Osteoblast (primary cell): ENCODE data around the gene STIP1. TPM values are rescaled to one million over a fixed set of nuclear protein-coding genes. Genes with fewer than 3 reads are reported as not detected.
"Not testable (repeated sequence)": the region's sequence is repeated elsewhere in the genome, so short reads cannot be mapped to it uniquely, and the experiment has no call there.

Source experiments
- DNase-seq: peaks from one replicate; pipeline ENCODE4 v3.0.0; 2011; ENCODE audit warnings: low spot score, mixed read lengths; ENCODE audit not compliant: insufficient read length; ENCODE audit errors: missing footprints
- H2AFZ ChIP-seq: 2 replicates; pipeline ENCODE4 v1.6.0; 2011; ENCODE audit warnings: mild to moderate bottlenecking, low read length
- H3K27ac ChIP-seq: 2 replicates; pipeline ENCODE4 v1.5.1; 2011; ENCODE audit warnings: mild to moderate bottlenecking, low read depth, low read length, moderate library complexity
- H3K27me3 ChIP-seq: 2 replicates; pipeline ENCODE4 v1.6.0; 2012; ENCODE audit warnings: mild to moderate bottlenecking, control low read depth, inconsistent platforms, low read length, moderate library complexity; ENCODE audit not compliant: insufficient read depth
- H3K36me3 ChIP-seq: 2 replicates; pipeline ENCODE4 v1.5.1; 2011; ENCODE audit warnings: mild to moderate bottlenecking, low read length, control low read depth, moderate library complexity; ENCODE audit not compliant: insufficient read depth
- H3K4me1 ChIP-seq: 2 replicates; pipeline ENCODE4 v1.5.1; 2011; ENCODE audit warnings: mild to moderate bottlenecking, low read length, control low read depth, moderate library complexity; ENCODE audit not compliant: insufficient read depth
- H3K4me2 ChIP-seq: 2 replicates; pipeline ENCODE4 v1.6.0; 2011; ENCODE audit warnings: mild to moderate bottlenecking, low read length; ENCODE audit not compliant: insufficient read depth
- H3K4me3 ChIP-seq: fragments of 200-600 bp; sonication (generic); 3 replicates; pipeline ENCODE4 v1.5.1; 2012; ENCODE audit warnings: mild to moderate bottlenecking, low read length, inconsistent platforms; ENCODE audit not compliant: insufficient read depth
- H3K79me2 ChIP-seq: 2 replicates; pipeline ENCODE4 v1.6.0; 2012; ENCODE audit warnings: mild to moderate bottlenecking, low read length, control low read depth, inconsistent platforms; ENCODE audit not compliant: insufficient read depth
- H3K9me3 ChIP-seq: 2 replicates; pipeline ENCODE4 v1.5.1; 2011; ENCODE audit warnings: low read depth, low read length, control low read depth
- H4K20me1 ChIP-seq: 2 replicates; pipeline ENCODE4 v1.6.0; 2012; ENCODE audit warnings: mild to moderate bottlenecking, low read length, control low read depth; ENCODE audit not compliant: insufficient read depth
- CTCF ChIP-seq: IDR thresholded peaks from 2 replicates; pipeline ENCODE4 v1.5.1; 2011; ENCODE audit warnings: mild to moderate bottlenecking, low read depth, low read length, moderate library complexity; ENCODE audit errors: extremely low read depth
- total RNA-seq: library from RNA; depleted of rRNA; stranded (reverse); fragments of >200 nt; gene quantifications from 2 replicates; pipeline ENCODE4 v1.2.3, GENCODE V29; 2012

The STIP1 gene
- total RNA-seq, 1 donor: 94.5 TPM

DNA sequence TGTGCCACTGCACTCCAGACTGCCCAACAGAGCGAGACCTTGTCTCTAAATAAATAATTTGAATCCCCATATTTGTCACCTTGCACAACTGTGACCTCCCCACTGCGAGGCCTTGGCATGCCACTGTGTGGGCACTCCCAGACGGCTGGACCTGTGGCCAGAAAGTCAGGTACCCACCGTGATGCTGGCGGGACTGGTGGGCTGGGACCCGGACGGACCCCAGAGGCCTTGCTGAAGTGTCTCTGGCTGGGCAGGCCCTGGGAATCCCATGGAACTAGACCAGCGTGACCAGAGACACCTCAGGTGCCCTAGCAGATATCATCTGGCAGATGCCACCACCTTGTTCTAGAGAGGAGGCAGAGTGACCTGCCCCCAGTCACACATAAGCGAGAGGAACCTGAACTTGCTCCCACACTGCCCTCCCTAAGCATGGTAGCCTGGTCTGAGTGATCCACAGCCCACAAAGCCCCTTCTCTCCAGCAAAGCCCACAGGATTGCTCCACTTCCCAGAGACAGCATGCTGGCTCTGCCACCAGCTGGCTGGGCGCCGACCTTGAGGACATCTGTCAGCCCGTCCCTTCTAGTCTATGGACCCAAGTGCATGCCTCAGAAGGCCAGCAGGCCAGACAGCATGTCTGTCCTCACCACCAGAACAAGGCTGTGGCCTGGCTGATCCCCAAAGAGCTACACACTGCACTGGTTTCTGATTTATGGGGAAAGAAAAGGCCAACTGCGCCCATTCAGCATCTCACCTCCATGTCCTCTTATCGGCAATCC is 29.5 kb upstream of the STIP1 start:
- DNase-seq: peak; percentile 43
- H4K20me1 ChIP-seq: peaks cover 19% of the 10 kb centered on the region

GRCh38 chr11:64157631-64158394 is 28.2 kb upstream of the STIP1 start:
- Histone ChIP-seq H3K27me3 (no peaks in the 10 kb centered on the region), H3K4me2 (no peak overlapping the region), H4K20me1 (peaks cover 14% of the 10 kb centered on the region)

More for the DNA sequence above, 29.5 kb upstream of the STIP1 start:
- H3K4me3 ChIP-seq: no peak overlapping the region
- H3K4me1 ChIP-seq: no peaks in the 10 kb centered on the region
- no peaks in the 10 kb centered on the region for H3K27me3 ChIP-seq
- no peaks in the 10 kb centered on the region for H3K9me3 ChIP-seq
- H3K79me2 ChIP-seq: peaks cover 2% of the 10 kb centered on the region
- no peak for TF ChIP-seq CTCF
- H3K4me2 ChIP-seq: no peak overlapping the region
- no peak overlapping the region for H2AFZ ChIP-seq
- no peak overlapping the region for H3K27ac ChIP-seq
- no peaks in the 10 kb centered on the region for H3K36me3 ChIP-seq

DNA sequence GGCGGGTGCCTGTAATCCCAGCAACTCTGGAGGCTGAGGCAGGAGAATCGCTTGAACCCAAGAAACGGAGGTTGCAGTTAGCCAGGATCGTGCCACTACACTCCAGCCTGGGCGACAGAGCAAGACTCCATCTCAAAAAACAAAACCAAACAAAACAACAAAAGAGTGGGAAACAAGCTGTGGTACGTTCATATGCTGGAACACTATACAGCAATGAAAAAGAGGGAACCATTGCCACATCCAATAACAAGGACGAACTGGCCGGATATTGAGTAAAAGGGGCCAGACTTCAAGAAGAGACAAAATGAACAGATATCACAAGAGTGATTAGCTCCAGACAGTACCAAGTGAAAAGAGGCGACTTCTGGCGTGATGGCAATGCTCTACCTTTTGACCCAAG is 24.9 kb upstream of the STIP1 start:
- Histone ChIP-seq H3K4me2 (no peak overlapping the region), H3K9me3 (no peaks in the 10 kb centered on the region), H4K20me1 (peaks cover 4% of the 10 kb centered on the region), H3K4me3 (no peak overlapping the region), H3K79me2 (peaks cover 3% of the 10 kb centered on the region), H3K4me1 (peaks cover 7% of the 10 kb centered on the region), H3K36me3 (no peaks in the 10 kb centered on the region), H3K27ac (no peak overlapping the region), H2AFZ (no peak overlapping the region), H3K27me3 (no peaks in the 10 kb centered on the region)
- no peak for DNase-seq
- no peak for TF ChIP-seq CTCF

More at GRCh38 chr11:64157631-64158394, 28.2 kb upstream of the STIP1 start:
- Histone ChIP-seq H3K9me3 (no peaks in the 10 kb centered on the region), H3K4me1 (no peaks in the 10 kb centered on the region), H2AFZ (no peak overlapping the region), H3K27ac (no peak overlapping the region), H3K79me2 (peaks cover 3% of the 10 kb centered on the region), H3K36me3 (no peaks in the 10 kb centered on the region), H3K4me3 (no peak overlapping the region)
- DNase-seq: peak; percentile 46
- no peak for TF ChIP-seq CTCF

GRCh38 chr11:64162769-64163168 is 23.2 kb upstream of the STIP1 start:
- not testable (repeated sequence) for H3K9me3 ChIP-seq, H2AFZ ChIP-seq, H3K4me3 ChIP-seq, H3K4me2 ChIP-seq, H3K27ac ChIP-seq, H3K79me2 ChIP-seq, H3K27me3 ChIP-seq, H3K4me1 ChIP-seq, H4K20me1 ChIP-seq, H3K36me3 ChIP-seq, DNase-seq
